HG03558 (cell line): ENCODE data around the gene SPOP.
"Not testable (repeated sequence)": the region's sequence is repeated elsewhere in the genome, so short reads cannot be mapped to it uniquely, and the experiment has no call there.

Experiments used
- ATAC-seq: cut with Tn5 transposase; IDR thresholded peaks from one replicate; pipeline ENCODE4 v1.9.1; 2021; ENCODE audit warnings: moderate number of reproducible peaks; ENCODE audit not compliant: unreplicated experiment; ENCODE audit errors: extremely low read depth

SPOP gene

DNA sequence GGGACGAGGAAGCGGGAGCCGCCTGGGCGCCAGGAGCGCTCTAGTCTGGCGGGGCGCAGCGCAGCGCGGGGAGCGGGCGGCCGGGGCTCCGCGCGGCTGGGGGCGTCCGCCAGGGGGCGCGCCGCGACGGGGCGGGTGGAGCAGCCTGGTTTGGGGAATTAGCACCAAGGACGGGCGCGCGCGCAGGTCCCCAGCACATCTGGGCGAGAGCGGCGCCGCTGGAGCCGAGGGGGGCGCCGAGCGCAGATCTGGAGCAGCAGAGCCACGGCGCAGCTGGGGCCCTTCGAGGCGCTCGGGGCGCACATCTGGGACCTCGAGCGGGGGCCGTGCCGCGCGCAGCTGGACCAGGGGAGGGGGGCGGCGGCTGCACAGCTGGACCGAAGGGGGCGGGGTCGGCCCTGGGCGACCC, 102.2 kb downstream of the SPOP start, which contains the start of gene NXPH3:
Gene NXPH3, plus strand, starts transcription at position 193 of the 409 bp plus-strand sequence. CDS start 349 bp downstream, outside the sequence.
- ATAC-seq: no peak

DNA sequence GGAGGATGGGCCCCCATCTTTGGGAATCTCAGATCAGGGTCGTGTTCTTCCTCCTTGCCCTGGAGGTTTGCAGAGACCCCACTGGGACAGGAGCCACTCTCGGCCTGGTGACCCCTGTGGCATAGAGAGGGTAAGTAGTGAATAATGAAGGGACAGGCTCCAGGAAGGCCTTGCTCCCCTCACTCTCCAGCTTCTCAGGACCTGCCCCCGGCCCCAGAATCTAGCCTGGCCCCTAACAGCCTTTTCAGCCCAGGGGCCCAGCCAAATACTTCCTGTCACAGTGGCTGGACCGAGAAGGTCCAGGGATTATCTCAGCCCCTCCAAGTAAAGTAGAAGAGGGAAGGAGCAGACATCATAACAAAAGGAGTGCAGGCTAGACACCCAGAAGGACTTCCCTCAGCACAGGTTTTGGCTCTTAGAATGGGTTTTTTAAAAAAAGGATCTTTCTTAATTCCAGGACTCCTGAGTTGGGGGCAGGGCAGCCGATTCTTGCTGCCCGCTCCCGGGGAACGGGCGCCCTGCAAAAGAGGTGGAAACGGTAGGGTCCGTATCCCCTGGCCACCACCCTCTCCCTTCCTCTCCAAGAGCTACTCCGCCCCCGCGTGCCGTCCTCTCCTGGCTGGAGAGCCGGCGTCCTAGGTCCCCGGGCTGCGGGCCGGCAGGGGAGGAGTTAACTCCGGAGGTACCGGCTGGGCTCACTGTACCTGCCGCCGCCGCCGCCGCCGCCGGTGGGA, 102.8 kb downstream of the SPOP start:
- no peak for ATAC-seq

DNA sequence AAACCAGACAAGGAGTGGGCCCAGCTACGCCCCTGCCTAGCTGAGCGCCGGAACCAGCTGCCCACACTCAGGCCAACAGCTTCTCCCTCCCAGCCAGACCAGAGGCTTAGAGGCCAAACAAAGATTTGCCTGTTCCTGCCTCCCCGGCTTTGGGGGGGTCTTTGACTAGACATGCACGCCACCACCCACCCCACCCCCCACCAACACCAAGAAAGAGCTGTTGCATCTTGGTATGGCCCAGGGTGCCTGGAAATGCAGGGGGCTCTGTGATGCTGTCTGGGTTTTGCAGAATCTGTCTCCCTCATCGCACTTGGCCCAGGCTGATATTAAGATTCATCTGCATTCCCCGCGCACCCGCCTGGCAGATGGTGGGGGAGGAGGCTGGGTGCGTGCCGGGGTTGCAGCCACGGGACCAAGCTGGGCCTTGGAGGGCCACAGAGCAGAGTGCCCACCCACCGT, 103.5 kb downstream of the SPOP start:
- ATAC-seq: no peak

DNA sequence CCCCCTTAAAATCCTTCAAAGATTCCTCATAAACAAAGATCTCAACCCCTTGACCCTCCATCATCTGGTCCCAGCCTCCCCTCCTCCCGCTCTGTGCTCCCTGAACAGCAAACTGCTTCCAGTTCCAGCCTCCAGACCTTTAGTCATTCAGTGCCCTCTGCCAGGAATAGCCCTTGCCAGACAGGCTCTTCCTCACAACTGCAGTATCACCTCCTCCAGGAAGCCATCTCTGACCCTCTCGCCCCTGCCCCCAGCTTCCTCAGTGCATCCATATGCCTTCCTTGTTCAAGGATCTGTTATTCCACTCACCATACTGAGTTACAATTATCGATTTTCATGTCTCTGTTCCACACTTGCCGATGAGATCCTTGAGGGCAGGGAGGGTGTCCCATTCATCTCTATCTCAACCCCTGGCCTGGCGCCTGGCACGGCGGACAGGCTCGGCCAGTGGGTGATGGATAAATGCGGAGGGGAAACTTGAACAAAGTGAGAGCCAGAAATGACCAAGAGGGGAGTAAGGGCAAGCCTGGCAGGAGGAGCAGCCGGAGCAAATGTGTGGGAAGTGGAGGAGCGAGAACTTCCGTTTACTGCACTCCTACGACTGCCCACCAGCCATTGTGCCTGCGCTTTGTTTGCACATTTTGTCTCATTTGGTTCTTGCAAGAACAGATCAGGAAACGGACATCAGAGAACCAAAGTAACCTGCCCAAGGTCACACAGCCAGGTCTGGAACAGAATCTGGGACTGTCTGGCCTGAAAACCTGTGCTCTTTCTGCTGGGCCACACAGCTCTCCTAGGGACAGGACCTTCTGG, 104.2 kb downstream of the SPOP start:
- no peak for ATAC-seq

DNA sequence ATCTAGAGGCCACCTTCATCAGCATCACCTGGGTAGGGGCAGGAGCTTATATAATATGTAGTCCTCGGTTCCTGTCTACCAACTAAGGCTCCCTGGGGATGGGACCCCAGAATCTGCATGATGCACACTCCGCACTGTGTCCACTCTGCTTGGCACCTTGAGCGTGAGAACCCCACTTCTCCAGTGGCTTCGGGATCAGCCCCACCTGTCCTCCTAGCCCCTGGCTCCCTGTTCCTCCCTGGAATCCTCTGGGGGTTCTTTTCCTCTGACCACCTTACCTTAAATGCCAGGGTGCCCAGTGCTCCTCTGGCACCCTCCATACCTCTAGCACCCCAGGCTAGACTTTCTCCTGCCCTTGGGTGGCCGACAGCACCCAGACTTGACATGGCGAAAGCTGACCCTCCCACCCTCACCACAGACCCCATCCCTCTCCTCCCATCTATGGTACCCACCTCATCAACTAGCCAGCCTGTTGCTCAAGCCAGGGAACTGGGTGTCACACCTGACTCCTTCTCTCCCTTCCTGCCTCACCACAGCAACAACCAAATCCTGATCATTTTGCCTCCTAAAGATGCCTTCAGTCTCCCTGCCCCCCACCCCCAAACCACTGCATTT, 105.0 kb downstream of the SPOP start:
- ATAC-seq: no peak

DNA sequence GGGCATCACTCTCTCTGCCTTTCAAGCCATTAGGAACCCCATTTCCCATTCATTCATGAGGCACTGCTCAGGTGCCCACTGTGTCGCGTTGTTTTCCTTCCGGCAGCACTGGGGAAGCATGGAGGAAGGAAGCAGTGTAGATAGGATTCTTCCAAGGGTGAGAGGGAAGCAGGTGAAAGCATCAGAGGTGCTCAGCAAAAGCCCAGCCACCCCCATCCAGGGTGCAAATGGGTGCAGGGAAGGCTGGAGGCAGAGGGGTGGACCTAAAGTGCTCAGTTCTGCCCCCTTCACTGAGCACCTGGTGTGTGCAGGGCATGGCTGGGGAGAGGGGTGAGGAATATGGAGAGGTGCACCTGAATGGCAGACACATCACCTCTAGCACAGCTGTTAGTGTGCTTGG, 105.7 kb downstream of the SPOP start:
- ATAC-seq: no peak

DNA sequence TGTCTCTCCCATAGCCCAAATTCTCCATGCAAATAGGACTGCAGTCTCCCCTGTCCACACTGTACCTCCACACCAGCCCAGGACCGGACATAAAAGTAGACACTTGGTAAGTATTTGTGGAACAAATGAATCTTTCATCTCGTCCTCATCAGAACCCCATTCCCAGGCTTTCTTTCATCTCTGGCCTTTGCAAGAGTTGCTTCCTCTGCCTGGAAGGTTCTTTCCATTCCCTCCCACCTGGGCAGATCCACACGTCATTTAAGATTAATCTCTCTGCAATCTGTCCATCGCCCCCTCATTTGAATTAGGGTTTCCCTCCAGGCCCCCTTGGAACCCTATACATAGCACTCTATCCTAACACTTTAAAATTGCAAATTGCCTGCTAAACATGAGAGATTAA, 106.1 kb downstream of the SPOP start:
- ATAC-seq: no peak

DNA sequence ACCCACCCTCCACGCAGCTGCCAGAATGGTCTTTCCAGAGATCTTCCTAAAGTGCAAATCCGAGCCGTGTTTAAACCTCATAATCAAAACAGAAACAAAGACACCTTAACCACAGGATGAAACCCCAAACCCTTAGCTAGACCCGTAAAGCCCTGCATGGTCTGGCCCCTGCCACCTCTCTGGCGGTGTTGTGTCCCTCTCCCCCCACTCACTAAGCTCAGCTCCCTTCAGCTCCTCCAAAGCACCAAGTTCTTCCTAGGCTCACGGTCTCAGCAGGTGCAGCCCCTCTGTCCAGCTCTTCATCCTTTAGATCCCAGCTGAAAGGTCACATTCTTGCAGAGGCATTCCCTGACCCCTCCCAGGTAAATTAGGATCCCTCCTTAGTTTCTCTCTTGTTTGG, 106.6 kb downstream of the SPOP start:
- ATAC-seq: no peak

DNA sequence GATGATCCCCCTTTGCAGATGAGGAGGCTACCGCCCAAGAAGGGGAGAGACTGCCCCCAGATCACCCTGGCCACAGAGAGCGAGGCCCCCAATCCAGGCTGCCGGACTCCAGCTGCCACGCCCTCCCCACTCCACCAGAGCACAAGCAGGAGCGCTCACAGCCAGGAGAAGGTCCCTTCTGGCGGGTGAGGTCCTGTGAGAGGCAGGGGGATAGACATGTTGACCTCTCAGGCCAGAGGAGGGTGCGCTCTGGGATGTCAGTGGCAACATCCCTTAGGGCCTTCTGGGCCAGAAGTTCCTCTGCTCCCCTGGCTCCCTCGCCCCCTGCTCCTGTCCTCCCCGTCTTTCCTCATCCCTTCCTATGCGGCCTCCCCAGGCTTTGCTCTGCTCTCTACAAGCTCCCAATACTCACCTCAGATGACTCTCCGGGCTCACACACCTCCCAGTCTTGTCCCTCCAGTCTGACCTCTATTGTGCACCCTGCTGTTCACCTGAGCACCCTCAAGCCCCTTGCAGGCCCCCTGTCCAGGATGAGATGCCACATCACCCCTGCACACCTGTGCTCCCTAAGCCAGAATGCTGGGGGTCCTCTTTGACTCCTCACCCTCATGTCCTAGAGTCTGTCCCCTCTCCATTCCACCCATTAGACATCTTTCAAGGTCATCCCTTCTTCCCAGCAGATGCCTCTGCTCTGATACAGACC, 107.2 kb downstream of the SPOP start:
- ATAC-seq: no peak

DNA sequence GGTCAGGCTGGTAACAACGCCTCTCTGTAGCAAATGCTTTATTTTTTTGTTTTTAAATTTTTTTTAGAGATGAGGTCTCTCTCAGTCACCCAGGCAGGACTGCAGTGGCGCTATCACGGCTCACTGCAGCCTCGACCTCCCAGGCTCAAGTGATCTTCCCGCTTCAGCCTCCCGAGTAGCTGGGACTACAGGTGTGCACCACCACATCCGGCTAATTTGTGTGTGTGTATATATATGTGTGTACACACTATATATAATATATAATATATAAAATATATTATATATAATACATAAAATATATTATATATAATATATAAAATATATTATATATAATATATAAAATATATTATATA, 109.2 kb downstream of the SPOP start:
- not testable (repeated sequence) for ATAC-seq

DNA sequence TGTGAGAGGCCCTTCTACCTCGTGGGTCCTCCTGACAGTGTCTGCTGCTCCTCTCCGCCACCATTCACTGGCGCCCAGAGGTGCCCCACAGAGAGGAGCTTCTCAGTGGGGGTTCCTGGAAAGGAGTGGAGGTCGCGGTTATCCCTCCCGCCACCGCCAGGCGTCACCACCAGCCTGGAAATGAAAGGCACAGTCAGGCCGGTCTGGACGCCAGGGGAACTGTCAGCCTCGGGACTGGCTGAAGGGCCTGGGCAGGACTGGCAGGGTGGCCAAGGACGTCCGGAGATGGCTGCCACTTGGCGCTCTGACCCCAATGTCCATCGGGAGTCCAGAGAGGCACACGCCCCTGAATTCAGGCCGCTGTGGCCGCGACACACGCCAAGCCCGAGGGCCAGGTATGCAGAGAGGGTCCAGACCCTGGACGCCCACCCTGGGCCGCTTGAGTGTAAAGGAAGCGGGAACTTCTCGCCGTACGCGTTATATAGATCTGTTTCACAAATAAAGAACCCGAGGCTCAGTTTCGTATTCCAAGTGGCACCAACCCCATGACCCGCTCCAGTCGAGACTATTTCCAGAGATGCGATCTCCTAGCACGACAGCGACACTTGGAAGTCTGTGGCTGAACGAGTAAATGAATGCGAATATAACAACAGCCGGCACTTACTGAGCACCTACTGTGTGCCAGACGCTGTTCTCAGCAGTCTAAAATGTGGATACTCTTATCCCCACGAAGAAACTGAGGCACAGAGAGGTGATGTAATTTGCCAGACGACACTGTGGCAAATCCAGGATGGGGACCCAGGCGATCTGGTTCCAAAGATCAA, 109.8 kb downstream of the SPOP start:
- ATAC-seq: no peak

DNA sequence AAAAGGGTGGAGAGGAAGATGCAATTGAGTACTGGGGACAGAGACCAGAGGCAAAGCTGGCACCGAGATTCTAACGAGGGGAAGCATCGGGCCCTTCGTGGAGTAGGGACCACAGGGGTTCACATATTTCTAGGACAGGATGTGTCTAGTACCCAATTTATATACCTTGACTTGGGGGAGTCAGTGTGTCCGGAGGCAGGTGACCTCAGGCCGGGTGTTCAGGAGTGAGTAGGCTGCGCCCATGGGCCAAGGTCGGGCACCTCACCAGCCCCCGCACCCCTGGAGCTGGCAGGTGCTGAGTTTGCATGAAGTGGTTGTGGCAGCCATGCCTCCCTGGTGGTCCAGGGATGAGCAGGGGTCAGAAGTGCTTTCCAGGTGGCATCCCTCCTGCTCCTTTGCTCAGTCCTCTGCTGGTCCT, 110.8 kb downstream of the SPOP start:
- ATAC-seq: no peak

DNA sequence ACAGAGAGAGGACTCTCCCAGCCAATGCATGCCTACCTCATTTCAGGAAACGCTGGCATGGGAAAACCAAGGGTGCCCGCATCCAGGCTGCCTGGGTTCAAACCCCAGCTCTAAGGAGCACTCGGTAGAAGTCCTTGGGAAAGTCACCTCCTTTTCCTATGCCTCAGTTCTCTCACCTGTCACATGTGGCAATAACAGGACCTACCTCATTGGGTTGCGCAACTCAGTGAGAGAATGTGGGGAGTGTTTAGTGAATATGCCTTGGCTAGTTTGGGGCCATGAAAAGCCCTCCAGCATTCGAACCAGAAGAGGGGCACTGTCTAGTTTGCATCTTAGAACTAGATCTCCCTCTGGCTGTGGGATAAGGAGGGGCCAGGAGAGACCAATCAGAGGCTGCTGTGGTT, 111.2 kb downstream of the SPOP start:
- no peak for ATAC-seq

DNA sequence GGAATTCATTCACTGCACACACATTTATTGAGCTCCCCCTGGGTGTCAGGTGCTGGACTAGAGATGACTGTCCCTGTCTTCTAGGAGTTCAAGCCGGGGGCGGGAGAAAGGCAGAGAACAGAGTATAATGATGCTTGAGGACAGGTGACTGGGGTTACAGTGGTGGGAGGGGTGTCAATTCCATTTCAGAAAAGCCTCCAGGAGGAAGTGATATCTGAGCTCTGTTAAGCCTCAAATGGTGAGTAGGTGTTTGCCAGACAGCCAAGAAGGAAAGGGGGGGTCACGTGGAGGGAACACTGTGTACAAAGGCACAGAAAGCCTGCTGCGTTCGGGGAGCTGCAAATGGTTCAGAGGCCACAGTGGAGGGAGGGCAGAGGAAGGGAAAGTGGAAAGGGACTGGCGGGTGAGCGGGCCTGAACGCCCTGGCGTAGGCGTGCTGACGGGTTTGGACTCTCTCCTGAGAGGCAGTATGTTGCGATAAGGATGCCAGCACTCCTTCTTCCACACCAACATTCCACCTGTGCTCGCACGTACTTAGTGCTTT, 111.9 kb downstream of the SPOP start:
- ATAC-seq: no peak

DNA sequence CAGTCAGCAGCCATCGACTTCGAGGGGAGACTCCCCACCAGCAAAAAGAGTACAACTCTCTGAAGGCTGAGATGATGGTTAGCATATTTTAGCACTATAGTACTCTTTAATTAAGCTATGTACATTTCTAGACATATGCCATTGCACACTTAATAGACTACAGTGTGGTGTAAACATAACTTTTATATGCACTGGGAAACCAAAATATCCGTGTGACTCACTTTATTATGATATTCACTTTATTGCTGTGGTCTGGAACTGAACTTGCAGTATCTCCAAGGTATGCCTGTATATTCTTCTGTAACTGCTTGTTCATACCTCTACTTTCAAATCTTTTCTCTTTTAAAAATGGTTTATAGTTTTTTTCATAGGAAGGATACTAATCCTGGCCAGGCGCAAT, 113.3 kb downstream of the SPOP start:
- ATAC-seq: no peak

DNA sequence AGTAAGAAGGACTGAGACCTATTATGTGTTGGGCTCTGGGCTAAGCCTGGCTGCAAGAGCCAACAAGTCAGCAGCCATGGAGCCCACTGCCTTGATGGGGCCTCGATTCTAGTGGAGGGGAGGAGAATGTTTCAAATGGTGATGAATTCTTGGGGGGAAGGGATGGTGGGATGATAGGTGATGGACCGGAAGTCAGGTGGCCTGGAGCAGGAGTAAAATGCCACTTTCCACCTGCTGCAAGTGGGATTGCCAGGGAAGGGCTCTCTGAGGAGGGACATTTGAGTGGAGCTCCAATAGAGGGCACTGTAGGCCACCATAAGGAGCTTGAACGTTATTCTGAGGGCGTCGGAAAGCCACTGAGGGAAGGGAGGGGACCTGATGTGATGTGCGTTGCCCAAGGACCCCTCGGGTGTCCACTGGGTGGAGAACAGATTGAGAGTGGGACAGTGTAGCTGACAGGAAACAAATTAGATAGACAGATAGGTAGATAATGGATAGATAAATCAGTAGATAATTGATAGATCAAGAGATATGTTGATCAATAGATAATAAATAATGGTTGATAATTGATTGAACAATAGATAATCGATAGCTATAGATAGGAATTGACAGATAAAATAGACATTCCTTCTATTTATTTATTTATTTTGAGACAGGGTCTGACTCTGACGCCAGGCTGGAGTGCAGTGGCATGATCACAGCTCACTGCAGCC, 120.4 kb downstream of the SPOP start:
- no peak for ATAC-seq

DNA sequence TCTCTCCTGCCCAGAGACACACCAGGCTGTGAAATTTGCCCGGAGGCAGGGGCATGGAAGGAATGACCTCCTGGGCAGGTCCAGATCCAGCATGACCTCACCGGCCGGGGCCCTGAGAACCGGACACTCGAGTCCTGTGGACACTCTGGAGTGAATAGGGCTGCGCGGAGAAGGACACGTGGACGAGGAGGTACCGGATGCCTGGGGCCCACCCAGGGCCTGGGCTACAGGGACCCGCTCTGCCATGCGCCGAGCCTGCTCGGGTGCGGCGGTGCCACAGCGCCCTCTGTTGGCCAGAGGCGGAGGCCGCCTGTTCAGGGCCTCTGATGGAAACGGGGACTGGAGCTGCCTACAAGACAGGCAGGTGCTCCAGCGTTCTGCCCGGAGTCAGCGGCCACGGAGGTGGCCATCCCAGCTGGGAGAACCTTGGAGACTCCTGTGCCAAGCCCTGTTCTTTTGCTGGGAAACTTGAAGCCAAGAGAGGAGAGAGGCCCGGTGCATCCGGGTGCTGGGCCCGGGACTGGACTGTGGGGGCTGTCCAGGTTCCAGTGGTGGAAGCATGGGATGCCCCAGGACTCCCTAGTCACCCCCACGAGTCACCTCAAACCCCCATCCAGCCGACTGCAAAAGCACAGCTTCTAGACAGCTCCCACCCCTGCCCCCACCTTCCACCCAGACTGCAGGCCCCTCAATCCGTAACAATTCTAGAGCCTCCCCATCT, 121.5 kb downstream of the SPOP start:
- ATAC-seq: no peak

DNA sequence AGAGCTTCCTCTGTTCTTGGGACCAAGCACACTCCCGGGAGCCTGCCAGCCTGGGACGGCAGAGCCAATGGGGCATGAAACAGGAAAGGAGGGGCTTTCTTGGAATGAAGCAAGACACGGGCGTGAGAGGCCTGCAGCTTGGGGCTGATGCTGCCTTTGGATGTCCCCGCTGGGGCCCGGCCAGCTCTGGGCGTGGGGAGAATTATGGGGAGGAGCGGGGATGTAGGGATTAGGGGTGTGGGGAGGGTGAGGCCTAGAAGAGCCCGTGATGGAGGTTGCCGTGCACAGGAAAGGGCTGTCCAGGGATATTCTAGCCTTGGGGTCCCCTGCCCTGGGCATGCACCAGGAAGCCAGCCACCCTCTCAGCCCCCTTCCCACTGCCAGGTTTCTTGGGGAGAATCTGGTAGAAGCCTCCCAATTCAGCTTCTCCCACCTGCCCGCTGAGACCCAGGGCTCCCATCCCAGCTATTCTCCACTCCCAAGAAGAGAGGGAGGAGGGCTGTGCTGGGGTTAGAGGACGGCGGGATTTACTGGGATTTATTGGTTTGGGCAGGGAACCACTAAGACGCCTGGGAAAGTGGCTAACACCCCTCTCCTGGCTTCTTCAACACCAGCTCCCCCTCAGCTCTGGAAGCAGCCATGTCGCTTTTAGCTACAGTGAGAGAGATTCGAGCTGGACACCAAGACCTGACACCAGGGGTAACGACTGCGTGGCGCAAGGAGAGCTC, 122.2 kb downstream of the SPOP start:
- ATAC-seq: no peak
